ENCODE results near the gene SPDYC. TPM values are rescaled to one million over a fixed set of nuclear protein-coding genes. Genes with fewer than 3 reads are reported as not detected.

SPDYC gene
- total RNA-seq, 1 experiment from 2014 or later = not detected

DNA sequence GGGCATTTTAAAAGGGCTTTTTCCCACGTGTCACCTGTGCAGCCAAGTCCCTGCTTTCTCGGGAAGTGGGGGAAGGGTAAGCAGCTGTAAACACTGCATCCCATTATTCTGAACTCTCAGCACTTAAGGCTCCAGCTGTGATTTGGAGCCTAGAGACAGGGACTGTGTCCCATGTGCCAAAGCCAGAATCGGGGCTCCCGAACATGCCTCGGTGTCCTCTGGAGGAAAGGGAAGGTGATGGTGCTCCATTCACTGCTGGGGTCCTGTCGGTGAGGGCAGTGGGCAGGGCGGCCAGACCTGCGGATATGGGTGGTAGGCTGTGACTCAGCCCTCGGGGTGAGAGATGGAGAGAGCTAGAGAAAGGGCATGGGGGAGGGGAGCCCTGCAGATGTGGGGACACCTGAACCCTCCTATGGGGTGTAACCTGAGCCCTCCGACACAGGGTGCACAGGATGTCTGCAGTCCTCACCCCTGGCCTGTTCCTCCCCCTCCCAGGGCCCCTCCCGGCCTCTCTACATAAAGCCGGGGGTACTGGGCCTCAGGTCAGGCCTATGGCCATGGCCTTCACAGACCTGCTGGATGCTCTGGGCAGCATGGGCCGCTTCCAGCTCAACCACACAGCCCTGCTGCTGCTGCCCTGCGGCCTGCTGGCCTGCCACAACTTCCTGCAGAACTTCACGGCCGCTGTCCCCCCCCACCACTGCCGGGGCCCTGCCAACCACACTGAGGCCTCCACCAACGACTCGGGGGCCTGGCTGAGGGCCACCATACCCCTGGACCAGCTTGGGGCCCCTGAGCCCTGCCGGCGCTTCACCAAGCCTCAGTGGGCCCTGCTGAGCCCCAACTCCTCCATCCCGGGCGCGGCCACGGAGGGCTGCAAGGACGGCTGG lies 43.5 kb downstream of the SPDYC start:
- in situ Hi-C loops (cut with HindIII; ENCODE audit: low pct_unique_long_range_greater_than_20kb, low sequenced_read_pairs) = no loop called here
- DNase-seq (ENCODE audit: low read depth) = no peak

DNA sequence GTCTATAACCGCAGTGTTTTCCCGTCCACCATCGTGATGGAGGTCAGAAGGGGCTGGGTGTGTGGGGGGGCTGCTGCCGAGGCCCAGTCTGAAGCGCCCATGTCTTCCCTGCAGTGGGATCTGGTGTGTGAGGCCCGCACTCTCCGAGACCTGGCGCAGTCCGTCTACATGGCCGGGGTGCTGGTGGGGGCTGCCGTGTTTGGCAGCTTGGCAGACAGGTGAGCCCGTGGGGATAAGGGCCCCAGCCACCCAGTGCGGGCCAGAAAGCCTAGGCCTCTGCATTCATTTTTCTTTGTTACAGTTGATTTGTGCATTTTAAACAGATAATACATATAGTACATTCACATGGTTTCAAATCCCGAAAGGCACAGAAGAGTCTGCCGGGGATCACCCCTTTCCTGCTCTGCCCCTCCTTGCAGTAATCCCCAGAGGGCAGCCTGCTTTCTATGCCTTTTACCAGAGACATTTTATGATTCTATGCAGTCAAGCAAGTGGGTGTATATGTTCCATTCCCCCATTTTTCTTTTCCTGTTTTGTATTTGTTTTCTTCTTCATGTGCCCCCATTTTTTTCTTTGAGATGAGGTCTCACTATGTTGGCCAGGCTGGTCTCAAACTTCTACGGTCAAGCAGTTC lies 44.3 kb downstream of the SPDYC start:
- in situ Hi-C loops (cut with HindIII; ENCODE audit: low pct_unique_long_range_greater_than_20kb, low sequenced_read_pairs) = no loop called here
- DNase-seq (ENCODE audit: low read depth) = no peak

DNA sequence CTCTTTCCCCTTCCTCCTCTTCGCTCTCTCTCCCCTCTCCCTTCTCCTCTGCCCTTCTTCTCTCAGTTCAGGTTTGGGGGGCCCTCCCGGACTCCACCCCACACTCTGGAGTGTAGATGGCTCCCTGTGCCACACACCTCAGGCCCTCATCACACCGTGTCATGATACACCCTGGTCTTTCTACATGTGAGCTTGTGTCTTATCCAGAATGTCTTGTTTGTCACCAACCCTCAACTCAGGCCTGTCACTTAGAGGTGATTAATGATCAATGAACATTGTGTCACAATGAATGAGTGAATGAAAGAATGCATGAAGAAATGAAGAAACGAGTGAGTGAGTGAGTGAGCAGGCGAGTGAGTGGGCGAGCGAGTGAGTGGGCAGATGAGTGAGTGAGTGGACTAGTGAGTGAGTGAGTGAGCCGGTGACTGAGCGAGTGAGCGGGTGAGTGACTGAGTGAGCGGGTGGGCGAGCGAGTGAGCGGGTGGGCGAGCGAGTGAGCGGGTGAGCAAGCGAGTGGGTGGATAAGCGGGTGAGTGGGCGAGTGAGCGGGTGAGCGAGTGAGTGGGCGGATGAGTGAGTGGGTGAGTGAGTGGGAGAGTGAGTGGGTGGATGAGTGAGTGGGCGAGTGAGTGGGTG lies 45.5 kb downstream of the SPDYC start:
- no peak for DNase-seq (ENCODE audit: low read depth)
- in situ Hi-C loops (cut with HindIII; ENCODE audit: low pct_unique_long_range_greater_than_20kb, low sequenced_read_pairs) = no loop called here

DNA sequence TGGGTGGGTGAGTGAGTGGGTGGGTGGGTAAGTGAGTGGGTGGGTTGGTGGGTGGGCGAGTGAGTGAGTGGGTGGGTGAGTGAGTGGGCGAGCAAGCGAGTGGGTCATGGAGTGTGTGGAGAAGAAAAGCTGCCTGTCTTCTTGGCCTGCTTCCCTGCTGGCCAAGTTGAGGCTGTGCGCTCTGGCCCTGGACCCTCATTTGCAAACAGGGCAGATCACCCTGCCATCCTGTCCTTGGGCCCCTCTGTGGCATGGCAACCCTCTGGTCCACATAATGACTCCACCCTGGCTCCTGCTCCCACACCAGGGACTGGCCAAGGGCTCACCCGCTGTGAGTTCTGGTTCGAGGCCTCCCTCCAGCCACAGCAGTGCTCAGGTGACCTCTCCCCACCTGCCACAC lies 46.8 kb downstream of the SPDYC start:
- DNase-seq (ENCODE audit: low read depth) = no peak
- in situ Hi-C loops (cut with HindIII; ENCODE audit: low pct_unique_long_range_greater_than_20kb, low sequenced_read_pairs) = no loop called here

DNA sequence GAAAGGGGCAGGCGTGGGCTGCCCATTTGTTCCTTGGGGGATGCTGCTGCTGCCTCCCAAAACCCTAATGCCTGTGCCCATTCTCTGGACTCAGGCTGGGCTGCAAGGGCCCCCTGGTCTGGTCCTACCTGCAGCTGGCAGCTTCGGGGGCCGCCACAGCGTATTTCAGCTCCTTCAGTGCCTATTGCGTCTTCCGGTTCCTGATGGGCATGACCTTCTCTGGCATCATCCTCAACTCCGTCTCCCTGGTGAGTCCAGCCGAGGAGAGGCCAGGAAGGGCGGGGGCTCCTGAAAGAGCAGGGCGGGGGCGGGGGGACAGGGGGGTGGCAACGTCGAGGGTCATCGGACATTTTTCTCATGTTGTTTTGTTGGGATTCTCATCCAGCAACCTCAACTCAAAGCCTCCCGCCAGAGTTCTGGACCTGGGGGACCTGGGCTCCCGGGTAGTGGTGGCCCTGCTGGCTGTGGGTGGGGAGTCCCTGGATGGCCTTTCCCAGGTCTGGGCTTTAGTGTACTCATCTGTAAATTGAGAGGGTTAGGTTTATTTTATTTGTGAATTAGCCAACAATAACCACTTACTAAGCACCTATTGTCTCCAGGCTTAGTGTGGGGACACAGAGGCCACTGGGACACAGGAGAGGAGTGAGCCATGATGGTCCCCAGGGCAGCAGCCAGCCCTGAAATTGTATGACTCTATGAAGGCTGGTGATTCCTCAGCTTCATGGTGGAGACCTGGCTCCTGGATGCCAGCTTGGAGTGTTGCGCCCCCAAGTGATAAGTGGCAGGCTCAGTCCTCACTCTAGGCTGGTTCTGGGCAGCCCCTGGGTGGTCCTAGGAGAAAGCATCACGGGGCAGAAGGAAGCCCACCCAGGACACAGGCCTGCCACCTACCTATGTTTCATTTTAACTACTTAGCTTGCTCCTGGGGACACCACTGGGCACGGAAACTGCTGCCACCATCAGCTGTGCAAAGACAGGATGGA lies 47.7 kb downstream of the SPDYC start:
- no peak for DNase-seq (ENCODE audit: low read depth)
- in situ Hi-C loops (cut with HindIII; ENCODE audit: low pct_unique_long_range_greater_than_20kb, low sequenced_read_pairs) = no loop called here

DNA sequence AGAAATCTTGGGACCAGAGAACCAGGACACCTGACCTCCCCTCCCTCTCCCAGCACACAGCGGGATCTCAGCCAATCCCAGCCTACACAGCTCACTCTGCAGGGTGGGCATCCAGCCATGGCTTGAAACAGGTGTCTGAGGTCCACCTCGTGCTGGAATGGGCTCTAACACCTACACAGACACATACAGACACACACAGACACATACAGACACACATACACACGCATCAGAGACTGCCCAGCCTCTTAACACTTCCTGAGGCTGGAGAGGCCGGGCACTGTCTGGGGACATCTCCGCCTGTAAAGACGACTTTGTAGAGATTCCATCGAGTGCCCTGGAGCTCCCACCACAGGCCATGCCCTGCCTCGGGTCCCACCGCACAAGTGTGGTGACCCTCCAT lies 48.4 kb downstream of the SPDYC start:
- DNase-seq (ENCODE audit: low read depth) = no peak
- in situ Hi-C loops (cut with HindIII; ENCODE audit: low pct_unique_long_range_greater_than_20kb, low sequenced_read_pairs) = no loop called here

DNA sequence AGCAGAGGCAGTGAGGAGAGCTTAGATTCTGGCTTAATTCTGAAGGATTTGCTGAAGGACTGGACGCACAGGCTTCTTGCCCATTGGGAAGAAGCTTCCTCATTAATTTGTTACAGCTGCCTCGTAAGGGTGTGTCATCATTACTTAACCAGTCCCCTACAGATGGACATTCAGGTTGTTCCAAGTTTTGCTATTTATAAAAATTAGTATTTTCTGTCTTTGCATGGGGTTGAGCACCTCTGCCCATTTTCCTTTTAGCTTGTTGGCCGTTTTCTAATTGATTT lies 49.8 kb downstream of the SPDYC start:
- DNase-seq (ENCODE audit: low read depth) = no peak
- in situ Hi-C loops (cut with HindIII; ENCODE audit: low pct_unique_long_range_greater_than_20kb, low sequenced_read_pairs) = no loop called here

DNA sequence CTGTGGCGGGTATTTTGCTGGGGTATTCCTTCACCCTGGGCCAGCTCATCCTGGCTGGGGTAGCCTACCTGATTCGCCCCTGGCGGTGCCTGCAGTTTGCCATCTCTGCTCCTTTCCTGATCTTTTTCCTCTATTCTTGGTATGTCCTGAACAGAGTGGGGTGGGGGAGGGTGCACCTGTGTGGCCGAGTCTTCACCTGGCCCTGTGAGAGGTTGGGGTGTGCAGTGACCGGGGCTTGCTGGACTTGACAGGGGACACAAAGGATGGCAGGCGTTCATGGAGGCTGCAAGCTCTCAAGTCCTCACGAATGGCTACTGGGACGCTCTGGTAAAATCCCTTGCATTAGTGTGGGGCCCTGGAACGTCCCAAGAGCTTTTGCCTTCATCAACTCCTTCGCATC lies 51.0 kb downstream of the SPDYC start:
- no peak for DNase-seq (ENCODE audit: low read depth)
- in situ Hi-C loops (cut with HindIII; ENCODE audit: low pct_unique_long_range_greater_than_20kb, low sequenced_read_pairs) = no loop called here

Other genes with a start within 250 kb of the SPDYC start
- 13.2 and 16.0 TPM in 2 replicates for gene PPP2R5B, start 245.5 kb upstream of the SPDYC start, total RNA-seq (2014; rRNA removed; shearing (Covaris generic); ENCODE audit: low replicate concordance)
- gene GPHA2, start 234.3 kb upstream of the SPDYC start, total RNA-seq (2014; rRNA removed; shearing (Covaris generic); ENCODE audit: low replicate concordance) = not detected in 2 replicates
- gene MAJIN, start 198.1 kb upstream of the SPDYC start, total RNA-seq (2014; rRNA removed; shearing (Covaris generic); ENCODE audit: low replicate concordance) = 0.38 TPM in 1 of 2 replicates, not detected in the other
- gene BATF2, start 173.3 kb upstream of the SPDYC start, total RNA-seq (2014; rRNA removed; shearing (Covaris generic); ENCODE audit: low replicate concordance) = 2.3 TPM in 1 of 2 replicates, not detected in the other
- 118 and 140 TPM in 2 replicates for gene ARL2, start 156.1 kb upstream of the SPDYC start, total RNA-seq (2014; rRNA removed; shearing (Covaris generic); ENCODE audit: low replicate concordance)
- gene SNX15, start 142.8 kb upstream of the SPDYC start, total RNA-seq (2014; rRNA removed; shearing (Covaris generic); ENCODE audit: low replicate concordance) = 14.2 and 16.8 TPM in 2 replicates
- gene SAC3D1, start 129.0 kb upstream of the SPDYC start, total RNA-seq (2014; rRNA removed; shearing (Covaris generic); ENCODE audit: low replicate concordance) = 63.6 and 72.7 TPM in 2 replicates
- gene NAALADL1, start 111.7 kb upstream of the SPDYC start, total RNA-seq (2014; rRNA removed; shearing (Covaris generic); ENCODE audit: low replicate concordance) = 0.88 TPM in 1 of 2 replicates, not detected in the other
- gene CDCA5, start 86.2 kb upstream of the SPDYC start, total RNA-seq (2014; rRNA removed; shearing (Covaris generic); ENCODE audit: low replicate concordance) = 41.7 and 63.4 TPM in 2 replicates
- 39.6 and 78.3 TPM in 2 replicates for gene ZFPL1, start 86.0 kb upstream of the SPDYC start, total RNA-seq (2014; rRNA removed; shearing (Covaris generic); ENCODE audit: low replicate concordance)
- gene VPS51, start 74.0 kb upstream of the SPDYC start, total RNA-seq (2014; rRNA removed; shearing (Covaris generic); ENCODE audit: low replicate concordance) = 115 and 146 TPM in 2 replicates
- 8.1 and 19.1 TPM in 2 replicates for gene TM7SF2, start 58.4 kb upstream of the SPDYC start, total RNA-seq (2014; rRNA removed; shearing (Covaris generic); ENCODE audit: low replicate concordance)
- gene ZNHIT2, start 52.5 kb upstream of the SPDYC start, total RNA-seq (2014; rRNA removed; shearing (Covaris generic); ENCODE audit: low replicate concordance) = 11.4 and 16.5 TPM in 2 replicates
- gene FAU, start 48.1 kb upstream of the SPDYC start, total RNA-seq (2014; rRNA removed; shearing (Covaris generic); ENCODE audit: low replicate concordance) = 139 and 153 TPM in 2 replicates
- gene MRPL49, start 47.9 kb upstream of the SPDYC start, total RNA-seq (2014; rRNA removed; shearing (Covaris generic); ENCODE audit: low replicate concordance) = 66.7 and 84.9 TPM in 2 replicates
- gene SYVN1, start 35.7 kb upstream of the SPDYC start, total RNA-seq (2014; rRNA removed; shearing (Covaris generic); ENCODE audit: low replicate concordance) = 4.3 and 5.4 TPM in 2 replicates
- 67.8 and 128 TPM in 2 replicates for gene CAPN1, start 11.7 kb downstream of the SPDYC start, total RNA-seq (2014; rRNA removed; shearing (Covaris generic); ENCODE audit: low replicate concordance)
- 8.7 and 15.5 TPM in 2 replicates for gene POLA2, start 91.7 kb downstream of the SPDYC start, total RNA-seq (2014; rRNA removed; shearing (Covaris generic); ENCODE audit: low replicate concordance)
- 4.6 TPM in 1 of 2 replicates, not detected in the other for gene CDC42EP2, start 144.6 kb downstream of the SPDYC start, total RNA-seq (2014; rRNA removed; shearing (Covaris generic); ENCODE audit: low replicate concordance)
- gene DPF2, start 163.6 kb downstream of the SPDYC start, total RNA-seq (2014; rRNA removed; shearing (Covaris generic); ENCODE audit: low replicate concordance) = 29.8 and 61.4 TPM in 2 replicates
- 0.23 and 1.5 TPM in 2 replicates for gene TIGD3, start 184.5 kb downstream of the SPDYC start, total RNA-seq (2014; rRNA removed; shearing (Covaris generic); ENCODE audit: low replicate concordance)
- gene SLC25A45, start 212.4 kb downstream of the SPDYC start, total RNA-seq (2014; rRNA removed; shearing (Covaris generic); ENCODE audit: low replicate concordance) = 1.1 and 2.3 TPM in 2 replicates
- 24.8 and 35.5 TPM in 2 replicates for gene FRMD8, start 216.4 kb downstream of the SPDYC start, total RNA-seq (2014; rRNA removed; shearing (Covaris generic); ENCODE audit: low replicate concordance)

All from Caki2 (cell line).